Transverse colon (tissue), 4 donors: Measurements from ENCODE around the gene TMEM260. TPM values are rescaled to one million over a fixed set of nuclear protein-coding genes. Genes with fewer than 3 reads are reported as not detected.
"Not testable (repeated sequence)": the region's sequence is repeated elsewhere in the genome, so short reads cannot be mapped to it uniquely, and the experiment has no call there.

Source experiments
- DNase-seq: peaks from one replicate; pipeline ENCODE4 v3.0.0-alpha.2; 2019
- H3K27ac ChIP-seq, 4 donors: fragments of 200-600 bp; sonication (generic); 2 replicates each; pipeline ENCODE4 v1.5.1; 2016 to 2018; ENCODE audit warnings: inconsistent platforms in 4 of 4
- H3K27me3 ChIP-seq: fragments of 200-600 bp; sonication (generic); 2 replicates; pipeline ENCODE4 v1.5.1; 2017; ENCODE audit warnings: inconsistent platforms
- H3K36me3 ChIP-seq, 4 donors: fragments of 200-600 bp; sonication (generic); 2 replicates each; pipeline ENCODE4 v1.5.1; 2017 to 2019; ENCODE audit warnings: inconsistent platforms in 4 of 4
- H3K4me1 ChIP-seq, 4 donors: fragments of 200-600 bp; sonication (generic); 2 replicates each; pipeline ENCODE4 v1.5.1; 2017 to 2020; ENCODE audit warnings: inconsistent platforms in 4 of 4
- H3K4me3 ChIP-seq, 4 donors: fragments of 200-600 bp; sonication (generic); 1 replicate in 1 of 4; 2 replicates in 3 of 4; pipeline versions ENCODE4 v1.5.1 to v1.6.1; 2017 to 2019; ENCODE audit warnings: inconsistent platforms in 4 of 4
- H3K9me3 ChIP-seq, 2 donors: fragments of 200-600 bp; sonication (generic); 2 replicates each; pipeline ENCODE4 v1.5.1; 2017 to 2019; ENCODE audit warnings: inconsistent platforms in 2 of 2
- EP300 ChIP-seq: sonication (generic); formaldehyde crosslinking; IDR thresholded peaks from one replicate; pipeline ENCODE4 v1.6.1; 2017; ENCODE audit warnings: antibody characterized with exemption, low read depth
- POLR2A ChIP-seq: fragments of 450-650 bp; IDR thresholded peaks from one replicate; pipeline ENCODE4 v1.6.1; 2016; ENCODE audit warnings: antibody characterized with exemption, mild to moderate bottlenecking, moderate library complexity
- POLR2AphosphoS5 ChIP-seq, 3 donors: sonication (generic); formaldehyde crosslinking; IDR thresholded peaks; one replicate each; pipeline ENCODE4 v1.6.1; 2016; ENCODE audit warnings: antibody characterized with exemption in 3 of 3
- WGBS, 2 donors: methylation state at CpG; one replicate each; pipeline ENCODE4 v1.1.5; 2018; ENCODE audit warnings: low coverage in 1 of 2; 5-methylcytosine and 5-hydroxymethylcytosine counted together
- in situ Hi-C, 4 donors: fragments of 200-750 bp; cut with MboI; loops; one replicate each; pipeline versions ENCODE4 v1.15.0 to v1.15.1; 2017; ENCODE audit warnings: low sequenced_read_pairs in 3 of 4, low pct_ligation_motif_present in 1 of 4, low pct_unique_long_range_greater_than_20kb in 1 of 4
- intact Hi-C: fragments of 100-400 bp; cut with DNase I; formaldehyde crosslinking; loops from one replicate; pipeline ENCODE4 v1.15.1; 2023; ENCODE audit warnings: low total_unique reads
- total RNA-seq, 4 donors: library from RNA; depleted of rRNA; stranded (reverse); fragments of >200 nt; gene quantifications; one replicate each; pipeline ENCODE4 v1.1.0, GENCODE V29; 2016
- TF ChIP-seq, protein P1 (sequence below), 5 experiments: fragments of 200-600 bp in 3 of 5; fragments of 450-650 bp in 2 of 5; sonication (generic) in 3 of 5; IDR thresholded peaks; 1 replicate in 2 of 5; 2 replicates in 3 of 5; pipeline ENCODE4 v1.5.1; 2016 to 2017; ENCODE audit warnings: antibody characterized with exemption in 5 of 5, inconsistent platforms in 3 of 5, mild to moderate bottlenecking in 2 of 5, moderate library complexity in 1 of 5

TMEM260 gene
- total RNA-seq, 4 donors from 2014 or later, result 22.9 to 52.7 (median 23.7) TPM

- H3K4me1 ChIP-seq, result no peaks in the 10 kb centered on the region
- no peak overlapping the region for H3K27ac ChIP-seq
- H3K4me3 ChIP-seq, result no peak overlapping the region
- 55% methylated on average over 4 of the region's 4 CpGs; no CpG with 5 or more reads in 1 of the 2 donors for WGBS, 2 donors
- in situ Hi-C loops, result no loop called here
- no peaks in the 10 kb centered on the region for H3K27me3 ChIP-seq
- TF ChIP-seq POLR2A, result no peak
- TF ChIP-seq EP300, result no peak
- TF ChIP-seq, protein P1, sequence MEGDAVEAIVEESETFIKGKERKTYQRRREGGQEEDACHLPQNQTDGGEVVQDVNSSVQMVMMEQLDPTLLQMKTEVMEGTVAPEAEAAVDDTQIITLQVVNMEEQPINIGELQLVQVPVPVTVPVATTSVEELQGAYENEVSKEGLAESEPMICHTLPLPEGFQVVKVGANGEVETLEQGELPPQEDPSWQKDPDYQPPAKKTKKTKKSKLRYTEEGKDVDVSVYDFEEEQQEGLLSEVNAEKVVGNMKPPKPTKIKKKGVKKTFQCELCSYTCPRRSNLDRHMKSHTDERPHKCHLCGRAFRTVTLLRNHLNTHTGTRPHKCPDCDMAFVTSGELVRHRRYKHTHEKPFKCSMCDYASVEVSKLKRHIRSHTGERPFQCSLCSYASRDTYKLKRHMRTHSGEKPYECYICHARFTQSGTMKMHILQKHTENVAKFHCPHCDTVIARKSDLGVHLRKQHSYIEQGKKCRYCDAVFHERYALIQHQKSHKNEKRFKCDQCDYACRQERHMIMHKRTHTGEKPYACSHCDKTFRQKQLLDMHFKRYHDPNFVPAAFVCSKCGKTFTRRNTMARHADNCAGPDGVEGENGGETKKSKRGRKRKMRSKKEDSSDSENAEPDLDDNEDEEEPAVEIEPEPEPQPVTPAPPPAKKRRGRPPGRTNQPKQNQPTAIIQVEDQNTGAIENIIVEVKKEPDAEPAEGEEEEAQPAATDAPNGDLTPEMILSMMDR (IDR thresholded peaks at IDR 0.05), result peak in 1 of 5 experiments; percentile 14
- H3K9me3 ChIP-seq, result no peaks in the 10 kb centered on the region
- peak; percentile 8 for DNase-seq
- intact Hi-C loops, result no loop called here
- no peaks in the 10 kb centered on the region for H3K36me3 ChIP-seq
Observed at GRCh38 chr14:56686416-56686815, 106.8 kb downstream of the TMEM260 start.

GRCh38 chr14:56687123-56687522 lies 107.5 kb downstream of the TMEM260 start:
- DNase-seq, result no peak
- 40 to 68% methylated on average over 2 to 8 of the region's 8 CpGs for WGBS, 2 donors
- Histone ChIP-seq H3K4me1 (no peaks in the 10 kb centered on the region), H3K4me3 (no peak overlapping the region), H3K9me3 (no peaks in the 10 kb centered on the region), H3K27me3 (no peaks in the 10 kb centered on the region), H3K36me3 (no peaks in the 10 kb centered on the region), H3K27ac (no peak overlapping the region)
- in situ Hi-C loops (no loop called here), intact Hi-C loops (no loop called here)
- TF ChIP-seq, protein P1 (IDR thresholded peaks at IDR 0.05), result no peak
- TF ChIP-seq POLR2AphosphoS5 (IDR thresholded peaks at IDR 0.05) (no peak), POLR2A (no peak), EP300 (no peak)

- no peaks in the 10 kb centered on the region for H3K36me3 ChIP-seq
- no peaks in the 10 kb centered on the region for H3K27me3 ChIP-seq
- intact Hi-C loops (no loop called here), in situ Hi-C loops (no loop called here)
- no peak overlapping the region for H3K4me3 ChIP-seq
- WGBS, 2 donors, result 78% methylated on average over 3 of the region's 3 CpGs; no CpG with 5 or more reads in 1 of the 2 donors
- H3K4me1 ChIP-seq, result no peaks in the 10 kb centered on the region
- DNase-seq, result no peak
- TF ChIP-seq, protein P1 (IDR thresholded peaks at IDR 0.05), result no peak
- TF ChIP-seq EP300, result no peak
- no peak for TF ChIP-seq POLR2A
- TF ChIP-seq POLR2AphosphoS5 (IDR thresholded peaks at IDR 0.05), result no peak
- H3K9me3 ChIP-seq, result no peaks in the 10 kb centered on the region
- no peak overlapping the region for H3K27ac ChIP-seq
Observed at GRCh38 chr14:56694609-56695008, 115.0 kb downstream of the TMEM260 start.

- DNase-seq, H3K4me1 ChIP-seq, intact Hi-C loops, H3K9me3 ChIP-seq, H3K4me3 ChIP-seq, in situ Hi-C loops, H3K27me3 ChIP-seq, H3K36me3 ChIP-seq, H3K27ac ChIP-seq: not testable (repeated sequence)
- 67 to 82% methylated on average over 3 to 9 of the region's 9 CpGs for WGBS, 2 donors
Observed at GRCh38 chr14:56695216-56695615, 115.6 kb downstream of the TMEM260 start.

Other genes with a start within 250 kb of the TMEM260 start
- not detected for gene OTX2, start 230.7 kb downstream of the TMEM260 start, total RNA-seq